GM23338 (cell line): Measurements from ENCODE around the gene SOX2. TPM values are rescaled to one million over a fixed set of nuclear protein-coding genes. Genes with fewer than 3 reads are reported as not detected.

Experiments
- ATAC-seq: fragments of 200-7000 bp; cut with Tn5 transposase; 3 replicates; pipeline ENCODE4 v1.9.1; 2020
- DNase-seq: peaks from one replicate; pipeline ENCODE4 v3.0.0-alpha.2; 2015; ENCODE audit warnings: low spot score
- H2AFZ ChIP-seq: fragments of 200-600 bp; sonication (generic); 2 replicates; pipeline ENCODE4 v1.8.0; 2016; ENCODE audit warnings: antibody characterized with exemption, mild to moderate bottlenecking, moderate library complexity
- H3F3A ChIP-seq: fragments of 200-600 bp; sonication (generic); replicated peaks from 2 replicates; pipeline ENCODE4 v1.8.0; 2017; ENCODE audit warnings: antibody characterized with exemption, mixed run types, low read depth
- H3K27ac ChIP-seq: fragments of 200-600 bp; sonication (generic); 2 replicates; pipeline ENCODE4 v1.6.1; 2016; ENCODE audit warnings: low read depth
- H3K27me3 ChIP-seq: fragments of 200-600 bp; sonication (generic); 2 replicates; pipeline ENCODE4 v1.8.0; 2016; ENCODE audit warnings: mild to moderate bottlenecking, mixed run types, moderate library complexity; ENCODE audit not compliant: insufficient read depth
- H3K36me3 ChIP-seq: fragments of 200-600 bp; sonication (generic); 2 replicates; pipeline ENCODE4 v1.8.0; 2016; ENCODE audit warnings: mild to moderate bottlenecking; ENCODE audit not compliant: insufficient read depth
- H3K4me1 ChIP-seq: fragments of 200-600 bp; sonication (generic); 2 replicates; pipeline ENCODE4 v1.8.0; 2016; ENCODE audit warnings: mild to moderate bottlenecking, moderate library complexity; ENCODE audit not compliant: insufficient read depth
- H3K4me2 ChIP-seq: fragments of 200-600 bp; sonication (generic); 2 replicates; pipeline ENCODE4 v1.7.1; 2017; ENCODE audit warnings: mixed run types
- H3K4me3 ChIP-seq: fragments of 200-600 bp; sonication (generic); 2 replicates; pipeline ENCODE4 v1.6.1; 2016; ENCODE audit warnings: mixed run types
- H3K79me2 ChIP-seq: fragments of 200-600 bp; sonication (generic); replicated peaks from 2 replicates; pipeline ENCODE4 v1.8.0; 2017; ENCODE audit warnings: mild to moderate bottlenecking; ENCODE audit not compliant: insufficient read depth
- H3K9me2 ChIP-seq: fragments of 200-600 bp; sonication (generic); 2 replicates; pipeline ENCODE4 v1.8.0; 2017; ENCODE audit not compliant: insufficient read depth
- H4K20me1 ChIP-seq: fragments of 200-600 bp; sonication (generic); replicated peaks from 2 replicates; pipeline ENCODE4 v1.8.0; 2017; ENCODE audit warnings: mild to moderate bottlenecking; ENCODE audit not compliant: insufficient read depth
- H3K27ac Mint-ChIP-seq: 2 replicates; pipeline ENCODE4 v1.8.0; 2020; ENCODE audit warnings: inconsistent platforms, mild to moderate bottlenecking, moderate library complexity, mixed read lengths
- H3K27me3 Mint-ChIP-seq: 3 replicates; pipeline ENCODE4 v1.8.0; 2022; ENCODE audit warnings: low read depth, mild to moderate bottlenecking, moderate library complexity, mixed read lengths, inconsistent platforms; ENCODE audit not compliant: insufficient read depth, poor library complexity
- H3K36me3 Mint-ChIP-seq: 3 replicates; pipeline ENCODE4 v1.8.0; 2021; ENCODE audit warnings: low read depth, mild to moderate bottlenecking, inconsistent platforms, moderate library complexity, mixed read lengths
- H3K4me1 Mint-ChIP-seq: 3 replicates; pipeline ENCODE4 v1.8.0; 2020; ENCODE audit warnings: mild to moderate bottlenecking, inconsistent platforms, mixed read lengths
- H3K4me3 Mint-ChIP-seq: 3 replicates; pipeline ENCODE4 v1.8.0; 2021; ENCODE audit warnings: moderate library complexity, mild to moderate bottlenecking, inconsistent platforms, mixed read lengths
- H3K9me3 Mint-ChIP-seq: 3 replicates; pipeline ENCODE4 v1.8.0; 2020; ENCODE audit warnings: moderate library complexity, mild to moderate bottlenecking, inconsistent platforms, mixed read lengths
- CREB1 ChIP-seq: fragments of 250-450 bp; sonication (Bioruptor Pico); IDR thresholded peaks from 2 replicates; pipeline ENCODE4 v1.5.0; 2020; ENCODE audit warnings: low read depth, mild to moderate bottlenecking, moderate library complexity
- ETS1 ChIP-seq: IDR thresholded peaks from 2 replicates; pipeline ENCODE4 v1.6.1; 2016; ENCODE audit warnings: antibody characterized with exemption
- ZNF114 ChIP-seq: fragments of 250-450 bp; sonication (Bioruptor Pico); IDR thresholded peaks from 2 replicates; pipeline ENCODE4 v1.5.0; 2020; ENCODE audit warnings: mild to moderate bottlenecking, moderate library complexity
- ZNF462 ChIP-seq: fragments of 250-450 bp; sonication (Bioruptor Pico); IDR thresholded peaks from 2 replicates; pipeline ENCODE4 v1.5.0; 2020; ENCODE audit warnings: mild to moderate bottlenecking, moderate library complexity
- polyA plus RNA-seq: library from polyadenylated mRNA; unstranded; fragments of >200 nt; fragmentation: Nextera tagmentation; extraction: Ambion mirVana; gene quantifications from 2 replicates; pipeline ENCODE4 v1.2.1, GENCODE V29; 2016
- total RNA-seq: library from RNA; depleted of rRNA; stranded (reverse); fragments of >200 nt; shearing (Covaris generic); gene quantifications from 2 replicates; pipeline ENCODE4 v1.2.3, GENCODE V29; 2014

The SOX2 gene
- total and polyA plus RNA-seq, 2 experiments from 2014 or later = 105 to 228 TPM

- TF ChIP-seq ZNF462 (no peak), ZNF114 (CRISPR knock-in tag) (no peak), CREB1 (CRISPR knock-in tag) (no peak)
These were observed 464 bp downstream of the SOX2 start (continued) for GRCh38 chr3:181712226-181712552.

- peaks cover 43% of the 10 kb centered on the region for H3K36me3 Mint-ChIP-seq
- TF ChIP-seq ZNF462 (no peak), ETS1 (0 out of 2 replicates have a peak, but pooled peaks have one; percentile 24)
- H3K27me3 Mint-ChIP-seq = peaks cover 20% of the 10 kb centered on the region
- Histone ChIP-seq H4K20me1 (no peaks in the 10 kb centered on the region), H3K9me2 (no peaks in the 10 kb centered on the region), H3K4me3 (peak overlapping the region; percentile 68), H3K4me1 (peaks cover 26% of the 10 kb centered on the region), H2AFZ (no peak overlapping the region), H3F3A (no peaks in the 10 kb centered on the region; the same call in 1 of the 2 replicates), H3K79me2 (peaks cover 56% of the 10 kb centered on the region), H3K4me2 (peak overlapping the region; percentile 78), H3K36me3 (no peaks in the 10 kb centered on the region), H3K27me3 (no peaks in the 10 kb centered on the region), H3K27ac (peak overlapping the region; percentile 47; the same call in 1 of the 2 replicates)
- peak; percentile 4 for ATAC-seq
- H3K4me1 Mint-ChIP-seq = peaks cover 34% of the 10 kb centered on the region
- H3K27ac Mint-ChIP-seq = peak overlapping the region; percentile 99
- no peak for DNase-seq
- no peak overlapping the region; the same call in 2 of the 3 replicates for H3K4me3 Mint-ChIP-seq
- peaks cover 5% of the 10 kb centered on the region for H3K9me3 Mint-ChIP-seq
These were observed 991 bp downstream of the SOX2 start for GRCh38 chr3:181712553-181713279.
